ENCODE measurements around the gene NUDT1.

The NUDT1 gene

GRCh38 chr7:2283074-2283473 lies 41.0 kb downstream of the NUDT1 start:
- Histone ChIP-seq H3K4me3 (ENCODE audit: extremely low read depth, insufficient read depth, low read length, poor library complexity, severe bottlenecking) (no peak overlapping the region), H3K27ac (ENCODE audit: low read depth, low read length, severe bottlenecking) (no peak overlapping the region), H3K36me3 (ENCODE audit: control insufficient read depth, insufficient read depth, low read length) (peaks cover under 1% of the 10 kb centered on the region), H3K4me1 (ENCODE audit: control insufficient read depth, insufficient read depth, low read length, poor library complexity, severe bottlenecking) (peaks cover 11% of the 10 kb centered on the region), H3K9me3 (ENCODE audit: control insufficient read depth, low read length) (no peaks in the 10 kb centered on the region)
- WGBS, 2 experiments (ENCODE audit: insufficient coverage in 2 of 2) = 83 to 86% methylated on average over 12 to 18 of the region's 20 CpGs

GRCh38 chr7:2287745-2288144 lies 45.7 kb downstream of the NUDT1 start:
- WGBS, 2 experiments (ENCODE audit: insufficient coverage in 2 of 2) = 80 to 93% methylated on average over 6 to 8 of the region's 8 CpGs
- Histone ChIP-seq H3K27ac (ENCODE audit: low read depth, low read length, severe bottlenecking) (no peak overlapping the region), H3K9me3 (ENCODE audit: control insufficient read depth, low read length) (no peaks in the 10 kb centered on the region), H3K36me3 (ENCODE audit: control insufficient read depth, insufficient read depth, low read length) (no peaks in the 10 kb centered on the region), H3K4me1 (ENCODE audit: control insufficient read depth, insufficient read depth, low read length, poor library complexity, severe bottlenecking) (no peaks in the 10 kb centered on the region), H3K4me3 (ENCODE audit: extremely low read depth, insufficient read depth, low read length, poor library complexity, severe bottlenecking) (no peak overlapping the region)

- Histone ChIP-seq H3K27ac (ENCODE audit: low read depth, low read length, severe bottlenecking) (no peak overlapping the region), H3K9me3 (ENCODE audit: control insufficient read depth, low read length) (no peaks in the 10 kb centered on the region)
- 90% methylated on average over 4 to 8 of the region's 8 CpGs for WGBS, 2 experiments (ENCODE audit: insufficient coverage in 2 of 2)
These were observed 46.5 kb downstream of the NUDT1 start for GRCh38 chr7:2288503-2288902.

GRCh38 chr7:2289111-2289586 lies 47.1 kb downstream of the NUDT1 start:
- no peak overlapping the region for H3K4me3 ChIP-seq (ENCODE audit: extremely low read depth, insufficient read depth, low read length, poor library complexity, severe bottlenecking)
- no peaks in the 10 kb centered on the region for H3K36me3 ChIP-seq (ENCODE audit: control insufficient read depth, insufficient read depth, low read length)
- no peak overlapping the region for H3K27ac ChIP-seq (ENCODE audit: low read depth, low read length, severe bottlenecking)
- WGBS, 2 experiments (ENCODE audit: insufficient coverage in 2 of 2) = 95 to 96% methylated on average over 15 to 16 of the region's 20 CpGs
- no peaks in the 10 kb centered on the region for H3K4me1 ChIP-seq (ENCODE audit: control insufficient read depth, insufficient read depth, low read length, poor library complexity, severe bottlenecking)
- no peaks in the 10 kb centered on the region for H3K9me3 ChIP-seq (ENCODE audit: control insufficient read depth, low read length)

More at GRCh38 chr7:2288503-2288902, 46.5 kb downstream of the NUDT1 start:
- Histone ChIP-seq H3K4me1 (ENCODE audit: control insufficient read depth, insufficient read depth, low read length, poor library complexity, severe bottlenecking) (no peaks in the 10 kb centered on the region), H3K36me3 (ENCODE audit: control insufficient read depth, insufficient read depth, low read length) (no peaks in the 10 kb centered on the region), H3K4me3 (ENCODE audit: extremely low read depth, insufficient read depth, low read length, poor library complexity, severe bottlenecking) (no peak overlapping the region)

GRCh38 chr7:2289621-2290020 lies 47.6 kb downstream of the NUDT1 start:
- Histone ChIP-seq H3K9me3 (ENCODE audit: control insufficient read depth, low read length) (no peaks in the 10 kb centered on the region), H3K36me3 (ENCODE audit: control insufficient read depth, insufficient read depth, low read length) (no peaks in the 10 kb centered on the region), H3K4me3 (ENCODE audit: extremely low read depth, insufficient read depth, low read length, poor library complexity, severe bottlenecking) (no peak overlapping the region), H3K4me1 (ENCODE audit: control insufficient read depth, insufficient read depth, low read length, poor library complexity, severe bottlenecking) (no peaks in the 10 kb centered on the region), H3K27ac (ENCODE audit: low read depth, low read length, severe bottlenecking) (no peak overlapping the region)
- WGBS, 2 experiments (ENCODE audit: insufficient coverage in 2 of 2) = 87 to 91% methylated on average over 10 to 12 of the region's 13 CpGs

- H3K27ac ChIP-seq (ENCODE audit: low read depth, low read length, severe bottlenecking) = no peak overlapping the region
- no peaks in the 10 kb centered on the region for H3K9me3 ChIP-seq (ENCODE audit: control insufficient read depth, low read length)
- 90 to 91% methylated on average over 3 to 5 of the region's 6 CpGs for WGBS, 2 experiments (ENCODE audit: insufficient coverage in 2 of 2)
- H3K4me3 ChIP-seq (ENCODE audit: extremely low read depth, insufficient read depth, low read length, poor library complexity, severe bottlenecking) = no peak overlapping the region
- no peaks in the 10 kb centered on the region for H3K36me3 ChIP-seq (ENCODE audit: control insufficient read depth, insufficient read depth, low read length)
- no peaks in the 10 kb centered on the region for H3K4me1 ChIP-seq (ENCODE audit: control insufficient read depth, insufficient read depth, low read length, poor library complexity, severe bottlenecking)
These were observed 48.9 kb downstream of the NUDT1 start for GRCh38 chr7:2290877-2291276.

GRCh38 chr7:2295936-2296620 lies 54.1 kb downstream of the NUDT1 start:
- Histone ChIP-seq H3K4me3 (ENCODE audit: extremely low read depth, insufficient read depth, low read length, poor library complexity, severe bottlenecking) (no peak overlapping the region), H3K4me1 (ENCODE audit: control insufficient read depth, insufficient read depth, low read length, poor library complexity, severe bottlenecking) (peaks cover 8% of the 10 kb centered on the region), H3K27ac (ENCODE audit: low read depth, low read length, severe bottlenecking) (no peak overlapping the region), H3K36me3 (ENCODE audit: control insufficient read depth, insufficient read depth, low read length) (no peaks in the 10 kb centered on the region), H3K9me3 (ENCODE audit: control insufficient read depth, low read length) (no peaks in the 10 kb centered on the region)
- WGBS, 2 experiments (ENCODE audit: insufficient coverage in 2 of 2) = 93 to 94% methylated on average over 4 of the region's 6 CpGs

- no peak overlapping the region for H3K4me3 ChIP-seq (ENCODE audit: extremely low read depth, insufficient read depth, low read length, poor library complexity, severe bottlenecking)
- H3K9me3 ChIP-seq (ENCODE audit: control insufficient read depth, low read length) = no peaks in the 10 kb centered on the region
- no peaks in the 10 kb centered on the region for H3K36me3 ChIP-seq (ENCODE audit: control insufficient read depth, insufficient read depth, low read length)
- WGBS, 2 experiments (ENCODE audit: insufficient coverage in 2 of 2) = 95 to 100% methylated on average over 1 to 4 of the region's 6 CpGs
- no peak overlapping the region for H3K27ac ChIP-seq (ENCODE audit: low read depth, low read length, severe bottlenecking)
- H3K4me1 ChIP-seq (ENCODE audit: control insufficient read depth, insufficient read depth, low read length, poor library complexity, severe bottlenecking) = peaks cover 8% of the 10 kb centered on the region
These were observed 54.8 kb downstream of the NUDT1 start for GRCh38 chr7:2296832-2297231.

GRCh38 chr7:2299131-2299829 lies 57.3 kb downstream of the NUDT1 start:
- H3K4me3 ChIP-seq (ENCODE audit: extremely low read depth, insufficient read depth, low read length, poor library complexity, severe bottlenecking) = no peak overlapping the region
- 94 to 96% methylated on average over 8 to 13 of the region's 18 CpGs for WGBS, 2 experiments (ENCODE audit: insufficient coverage in 2 of 2)
- no peak overlapping the region for H3K27ac ChIP-seq (ENCODE audit: low read depth, low read length, severe bottlenecking)
- H3K36me3 ChIP-seq (ENCODE audit: control insufficient read depth, insufficient read depth, low read length) = no peaks in the 10 kb centered on the region
- peaks cover 8% of the 10 kb centered on the region for H3K4me1 ChIP-seq (ENCODE audit: control insufficient read depth, insufficient read depth, low read length, poor library complexity, severe bottlenecking)
- H3K9me3 ChIP-seq (ENCODE audit: control insufficient read depth, low read length) = no peaks in the 10 kb centered on the region

GRCh38 chr7:2299870-2300512 lies 58.0 kb downstream of the NUDT1 start:
- Histone ChIP-seq H3K9me3 (ENCODE audit: control insufficient read depth, low read length) (no peaks in the 10 kb centered on the region), H3K27ac (ENCODE audit: low read depth, low read length, severe bottlenecking) (no peak overlapping the region), H3K4me3 (ENCODE audit: extremely low read depth, insufficient read depth, low read length, poor library complexity, severe bottlenecking) (no peak overlapping the region), H3K4me1 (ENCODE audit: control insufficient read depth, insufficient read depth, low read length, poor library complexity, severe bottlenecking) (peaks cover 11% of the 10 kb centered on the region), H3K36me3 (ENCODE audit: control insufficient read depth, insufficient read depth, low read length) (no peaks in the 10 kb centered on the region)
- 94 to 96% methylated on average over 9 of the region's 9 CpGs for WGBS, 2 experiments (ENCODE audit: insufficient coverage in 2 of 2)
